Measurements from ENCODE around the gene SLC2A9.

DNA sequence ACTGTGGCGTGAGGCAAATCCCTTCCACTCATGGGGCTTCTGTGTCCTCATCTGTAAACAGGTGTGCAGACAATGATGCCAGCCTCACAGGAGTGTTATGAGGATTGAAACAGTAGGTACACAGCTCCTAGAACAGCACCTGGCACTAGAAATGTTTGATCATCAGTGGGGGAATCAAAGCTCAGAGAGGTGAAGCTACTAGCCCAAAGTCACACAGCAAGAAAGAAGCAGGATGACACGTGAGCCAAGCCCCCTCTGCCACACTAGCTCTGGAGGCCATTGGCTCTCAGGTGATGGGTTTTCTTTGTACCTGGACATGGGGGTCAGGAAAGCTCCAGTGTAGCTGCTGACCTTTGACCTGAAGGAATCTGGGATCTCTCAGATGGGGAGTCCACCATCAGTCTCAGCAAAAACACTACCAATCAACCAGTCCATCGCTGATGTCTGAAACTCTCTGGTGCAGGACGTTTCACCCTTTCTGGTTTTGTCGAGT, 13.4 kb upstream of the SLC2A9 start:
- TF ChIP-seq CTCF (IDR thresholded peaks at IDR 0.05) (no peak), POLR2AphosphoS5 (IDR thresholded peaks at IDR 0.05) (no peak), POLR2A (IDR thresholded peaks at IDR 0.05) (no peak), EP300 (IDR thresholded peaks at IDR 0.05) (no peak)
